ENCODE data around the gene SLC27A6.
"Not testable (repeated sequence)": the region's sequence is repeated elsewhere in the genome, so short reads cannot be mapped to it uniquely, and the experiment has no call there.

The SLC27A6 gene

GRCh38 chr5:128965011-128965637, at the start of gene SLC27A6:
SLC27A6 (plus strand) TSS chr5:128965488; CDS start chr5:128966138, 650 bp downstream.
- no peak for DNase-seq

- DNase-seq: no peak
These were observed 45.7 kb upstream of the SLC27A6 start for GRCh38 chr5:128919542-128919941.

GRCh38 chr5:128920345-128921215, 44.7 kb upstream of the SLC27A6 start:
- no peak for DNase-seq

GRCh38 chr5:128924299-128924698, 41.0 kb upstream of the SLC27A6 start:
- no peak for DNase-seq

GRCh38 chr5:128925973-128926372, 39.3 kb upstream of the SLC27A6 start:
- no peak for DNase-seq

GRCh38 chr5:128927644-128928043, 37.6 kb upstream of the SLC27A6 start:
- no peak for DNase-seq

- not testable (repeated sequence) for DNase-seq
These were observed 33.1 kb upstream of the SLC27A6 start for GRCh38 chr5:128932232-128932631.

GRCh38 chr5:128943100-128943499, 22.2 kb upstream of the SLC27A6 start:
- DNase-seq: not testable (repeated sequence)

GRCh38 chr5:128949847-128950546, 15.3 kb upstream of the SLC27A6 start:
- no peak for DNase-seq

- DNase-seq: not testable (repeated sequence)
These were observed 14.0 kb upstream of the SLC27A6 start for GRCh38 chr5:128951301-128951700.

- DNase-seq: no peak
These were observed 9.1 kb upstream of the SLC27A6 start for GRCh38 chr5:128956164-128956563.

- no peak for DNase-seq
These were observed 3.1 kb upstream of the SLC27A6 start for GRCh38 chr5:128962211-128962610.

GRCh38 chr5:128965638-128966302, 482 bp downstream of the SLC27A6 start:
- DNase-seq: no peak

GRCh38 chr5:128966375-128966774, 1.1 kb downstream of the SLC27A6 start:
- no peak for DNase-seq

- DNase-seq: no peak
These were observed 1.6 kb downstream of the SLC27A6 start for GRCh38 chr5:128966846-128967245.

- DNase-seq: no peak
These were observed 8.0 kb downstream of the SLC27A6 start for GRCh38 chr5:128973244-128973643.

- no peak for DNase-seq
These were observed 9.3 kb downstream of the SLC27A6 start for GRCh38 chr5:128974567-128974966.

- no peak for DNase-seq
These were observed 14.5 kb downstream of the SLC27A6 start for GRCh38 chr5:128979761-128980160.

GRCh38 chr5:128980917-128981316, 15.6 kb downstream of the SLC27A6 start:
- DNase-seq: no peak

- DNase-seq: no peak
These were observed 19.2 kb downstream of the SLC27A6 start for GRCh38 chr5:128984480-128984879.

GRCh38 chr5:128988476-128988875, 23.2 kb downstream of the SLC27A6 start:
- DNase-seq: no peak

- DNase-seq: no peak
These were observed 36.7 kb downstream of the SLC27A6 start for GRCh38 chr5:129001841-129002526.

GRCh38 chr5:129002527-129002842, 37.2 kb downstream of the SLC27A6 start:
- no peak for DNase-seq

Data from activated CD4-positive, CD25-positive, alpha-beta regulatory T cell (primary cell).